SK-N-SH (cell line): ENCODE data around the gene ARGLU1. TPM values are rescaled to one million over a fixed set of nuclear protein-coding genes. Genes with fewer than 3 reads are reported as not detected.
A peak's percentile ranks its signal among the peaks of the same experiment; 100 is the strongest.

Experiments
- CTCF ChIA-PET: fragments of 300-600, 350-600 bp; formaldehyde crosslinking; extraction: SDS; loops from one replicate; lab custom pipeline; 2021; lab: Yijun Ruan, JAX
- POLR2A ChIA-PET: fragments of 350-600 bp; sonication (Branson Sonifier 250); formaldehyde crosslinking; extraction: SDS; loops from one replicate; lab custom pipeline; 2020; ENCODE audit warnings: antibody characterized with exemption, inconsistent platforms; lab: Yijun Ruan, JAX
- DNase-seq: peaks from one replicate; pipeline ENCODE4 v3.0.0; 2012
- H2AFZ ChIP-seq: fragments of 200-600 bp; sonication (generic); 2 replicates; pipeline ENCODE4 v1.8.1; 2016; ENCODE audit warnings: antibody characterized with exemption, mild to moderate bottlenecking, low read depth
- H3F3A ChIP-seq: fragments of 200-600 bp; sonication (generic); replicated peaks from 2 replicates; pipeline ENCODE3; 2016; ENCODE audit warnings: antibody characterized with exemption, mild to moderate bottlenecking; ENCODE audit not compliant: insufficient read depth
- H3K27ac ChIP-seq, 2 experiments: fragments of 200-500 bp in 1 of 2; fragments of 200-600 bp in 1 of 2; sonication (Bioruptor generic) in 1 of 2; sonication (generic), shearing (Covaris generic) in 1 of 2; 2 replicates each; pipeline versions ENCODE4 v1.5.1 to v1.6.1; 2014 to 2016; ENCODE audit warnings: low read depth in 2 of 2, inconsistent platforms in 1 of 2, low read length in 1 of 2, mild to moderate bottlenecking in 1 of 2, mixed read lengths in 1 of 2
- H3K27me3 ChIP-seq: fragments of 200-600 bp; sonication (generic), shearing (Covaris generic); 2 replicates; pipeline ENCODE4 v1.6.1; 2016; ENCODE audit warnings: mixed run types; ENCODE audit not compliant: insufficient read depth
- H3K36me3 ChIP-seq, 2 experiments: fragments of 200-500 bp in 1 of 2; fragments of 200-600 bp in 1 of 2; sonication (Bioruptor generic) in 1 of 2; sonication (generic) in 1 of 2; replicated peaks in 1 of 2; 2 replicates each; pipeline versions ENCODE3 to v1.5.1; 2014 to 2016; ENCODE audit warnings: low read length in 1 of 2, mild to moderate bottlenecking in 1 of 2; ENCODE audit not compliant: insufficient read depth in 2 of 2, control insufficient read depth in 1 of 2
- H3K4me1 ChIP-seq, 2 experiments: fragments of 200-500 bp in 1 of 2; fragments of 200-600 bp in 1 of 2; sonication (Bioruptor generic) in 1 of 2; sonication (generic), shearing (Covaris generic) in 1 of 2; 2 replicates each; pipeline versions ENCODE4 v1.5.1 to v1.6.1; 2014 to 2016; ENCODE audit warnings: low read depth in 1 of 2, low read length in 1 of 2, mixed run types in 1 of 2; ENCODE audit not compliant: insufficient read depth in 2 of 2, control insufficient read depth in 1 of 2
- H3K4me2 ChIP-seq: fragments of 200-600 bp; sonication (generic), shearing (Covaris generic); 2 replicates; pipeline ENCODE4 v1.6.1; 2017; ENCODE audit warnings: mixed run types
- H3K4me3 ChIP-seq, 2 experiments: fragments of 200-500 bp in 1 of 2; fragments of 200-600 bp in 1 of 2; sonication (Bioruptor generic) in 1 of 2; sonication (generic), shearing (Covaris generic) in 1 of 2; 2 replicates each; pipeline versions ENCODE4 v1.5.1 to v1.8.1; 2014 to 2016; ENCODE audit warnings: low read depth in 2 of 2, inconsistent platforms in 1 of 2, low read length in 1 of 2, mild to moderate bottlenecking in 1 of 2, mixed read lengths in 1 of 2, moderate library complexity in 1 of 2
- H3K79me2 ChIP-seq: fragments of 200-600 bp; sonication (generic); 2 replicates; pipeline ENCODE4 v1.8.1; 2017; ENCODE audit warnings: mild to moderate bottlenecking; ENCODE audit not compliant: insufficient read depth
- H3K9ac ChIP-seq: fragments of 200-600 bp; sonication (generic); 2 replicates; pipeline ENCODE4 v1.6.1; 2017; ENCODE audit warnings: mixed run types
- H3K9me2 ChIP-seq: fragments of 200-600 bp; sonication (generic); 2 replicates; pipeline ENCODE4 v1.6.1; 2017; ENCODE audit warnings: mixed run types
- H3K9me3 ChIP-seq: fragments of 200-600 bp; sonication (generic); 2 replicates; pipeline ENCODE4 v1.6.1; 2017; ENCODE audit warnings: mixed run types, mild to moderate bottlenecking, moderate library complexity
- H4K20me1 ChIP-seq: fragments of 200-600 bp; sonication (generic); 2 replicates; pipeline ENCODE4 v1.6.1; 2017; ENCODE audit warnings: mild to moderate bottlenecking, mixed run types; ENCODE audit not compliant: insufficient read depth
- CTCF ChIP-seq: fragments of 200-600 bp; sonication (generic); IDR thresholded peaks from 2 replicates; pipeline ENCODE4 v1.6.1; 2017; ENCODE audit warnings: antibody characterized with exemption, mild to moderate bottlenecking, moderate library complexity
- EZH2phosphoT487 ChIP-seq: fragments of 200-600 bp; sonication (generic); IDR thresholded peaks from 2 replicates; pipeline ENCODE4 v1.6.1; 2017; ENCODE audit warnings: low read depth, mixed run types, mild to moderate bottlenecking, antibody characterized with exemption, moderate library complexity, borderline replicate concordance
- FOSL2 ChIP-seq: IDR thresholded peaks from 2 replicates; pipeline ENCODE4 v1.4.0; 2012; ENCODE audit warnings: low read depth, mild to moderate bottlenecking, moderate library complexity, borderline replicate concordance
- FOXJ3 ChIP-seq: sonication (generic); formaldehyde crosslinking; IDR thresholded peaks from 2 replicates; pipeline ENCODE4 v1.5.1; 2020; ENCODE audit warnings: mild to moderate bottlenecking, missing genetic modification reagents
- GABPA ChIP-seq: IDR thresholded peaks from 2 replicates; pipeline ENCODE4 v1.4.0; 2012; ENCODE audit warnings: low read depth, mild to moderate bottlenecking
- GATA2 ChIP-seq: sonication (generic); formaldehyde crosslinking; IDR thresholded peaks from 2 replicates; pipeline ENCODE4 v1.5.0; 2020; ENCODE audit warnings: mild to moderate bottlenecking, missing genetic modification reagents
- MAX ChIP-seq: IDR thresholded peaks from 2 replicates; pipeline ENCODE4 v1.4.0; 2012; ENCODE audit warnings: low read depth
- MEF2A ChIP-seq: IDR thresholded peaks from 2 replicates; pipeline ENCODE4 v1.4.0; 2012; ENCODE audit warnings: low read depth, borderline replicate concordance
- NFIC ChIP-seq: IDR thresholded peaks from 2 replicates; pipeline ENCODE4 v1.4.0; 2012; ENCODE audit warnings: borderline replicate concordance
- NRF1 ChIP-seq: IDR thresholded peaks from 2 replicates; pipeline ENCODE4 v1.6.1; 2012; ENCODE audit warnings: low read depth, mild to moderate bottlenecking, low read length
- PBX3 ChIP-seq: IDR thresholded peaks from 2 replicates; pipeline ENCODE4; 2012
- RAD21 ChIP-seq: IDR thresholded peaks from 2 replicates; pipeline ENCODE4 v1.6.1; 2012; ENCODE audit warnings: mild to moderate bottlenecking, low read length
- RCOR1 ChIP-seq: fragments of 150-350 bp; IDR thresholded peaks from 2 replicates; pipeline ENCODE4 v1.6.1; 2017; ENCODE audit warnings: antibody characterized with exemption, low read length
- RFX5 ChIP-seq: IDR thresholded peaks from 2 replicates; pipeline ENCODE4 v1.6.1; 2012; ENCODE audit warnings: mild to moderate bottlenecking, improper control_type of control experiment, low read length
- RXRA ChIP-seq: IDR thresholded peaks from 2 replicates; pipeline ENCODE4 v1.4.0; 2012; ENCODE audit warnings: low read depth, mild to moderate bottlenecking, borderline replicate concordance
- SIN3A ChIP-seq: IDR thresholded peaks from 2 replicates; pipeline ENCODE4 v1.6.1; 2012; ENCODE audit warnings: low read depth, mild to moderate bottlenecking, low read length, moderate library complexity, borderline replicate concordance
- TEAD4 ChIP-seq: IDR thresholded peaks from 2 replicates; pipeline ENCODE4 v1.4.0; 2012; ENCODE audit warnings: mild to moderate bottlenecking, borderline replicate concordance; ENCODE audit not compliant: insufficient read depth
- USF1 ChIP-seq: IDR thresholded peaks from 2 replicates; pipeline ENCODE4 v1.4.0; 2012; ENCODE audit warnings: low read depth, borderline replicate concordance
- USF2 ChIP-seq: fragments of 150-350 bp; IDR thresholded peaks from 2 replicates; pipeline ENCODE4 v1.6.1; 2017; ENCODE audit warnings: antibody characterized with exemption, low read length, low read depth, borderline replicate concordance
- YY1 ChIP-seq: IDR thresholded peaks from 2 replicates; pipeline ENCODE4 v1.4.0; 2012; ENCODE audit warnings: low read depth, mild to moderate bottlenecking
- WGBS: methylation state at CpG from one replicate; pipeline ENCODE4 v1.1.6; 2017; ENCODE audit warnings: low lambda C conversion rate; 5-methylcytosine and 5-hydroxymethylcytosine counted together
- polyA plus RNA-seq, 3 experiments: library from polyadenylated mRNA; depleted of rRNA; stranded (reverse); fragments of >200 nt; gene quantifications; 2 replicates each; pipeline ENCODE4 v1.2.3, GENCODE V29; 2012

The ARGLU1 gene
- polyA plus RNA-seq, 1 of the 3 experiments (the other 2 are of a cell fraction) = 101 TPM

- Histone ChIP-seq H3K4me3 (no peak overlapping the region), H3K79me2 (peaks cover 98% of the 10 kb centered on the region), H3K4me2 (no peak overlapping the region), H3K4me1 (peaks cover 0 to 3% of the 10 kb centered on the region in 2 experiments; a peak in 1 of 4 replicates), H3K36me3 (peaks cover 64 to 78% of the 10 kb centered on the region in 2 experiments), H2AFZ (no peak overlapping the region), H3K9me3 (no peaks in the 10 kb centered on the region), H3F3A (peaks cover 15% of the 10 kb centered on the region), H3K9ac (no peak overlapping the region), H4K20me1 (peaks cover 45% of the 10 kb centered on the region), H3K27me3 (no peaks in the 10 kb centered on the region), H3K9me2 (no peaks in the 10 kb centered on the region), H3K27ac (no peak overlapping the region; a peak in 1 of 4 replicates)
- POLR2A ChIA-PET = no interaction called here
- CTCF ChIA-PET = interaction anchor here (4.0 kb wide), 1 partner anchor 20 kb away, joined by 17 read pairs; the partner anchor contains the start of gene EFNB2
- no peak for DNase-seq
- 91% methylated on average over 4 of the region's 4 CpGs for WGBS
- TF ChIP-seq FOSL2 (peak; percentile 60; the same call in 1 of the 2 replicates), GATA2 (no peak)
These were observed 12.2 kb downstream of the ARGLU1 start for GRCh38 chr13:106555631-106556328.

- H3K27me3 ChIP-seq = no peaks in the 10 kb centered on the region
- H3K9ac ChIP-seq = no peak overlapping the region
- H3K9me2 ChIP-seq = no peaks in the 10 kb centered on the region
- H2AFZ ChIP-seq = no peak overlapping the region
- TF ChIP-seq FOSL2 (no peak), RXRA (no peak), SIN3A (no peak), NRF1 (no peak), EZH2phosphoT487 (no peak), USF2 (no peak), FOXJ3 (CRISPR knock-in tag) (no peak), NFIC (no peak), MAX (no peak), GABPA (no peak), USF1 (no peak), RCOR1 (no peak), CTCF (no peak), MEF2A (no peak), RAD21 (no peak), PBX3 (no peak), TEAD4 (no peak), RFX5 (no peak), YY1 (no peak)
- no peak for DNase-seq
- no peak overlapping the region; a peak in 1 of 4 replicates for H3K27ac ChIP-seq
- peaks cover 56 to 79% of the 10 kb centered on the region in 2 experiments for H3K36me3 ChIP-seq
- H4K20me1 ChIP-seq = peaks cover 39% of the 10 kb centered on the region
- H3K4me1 ChIP-seq = no peaks in the 10 kb centered on the region
- no peaks in the 10 kb centered on the region for H3K9me3 ChIP-seq
- CTCF ChIA-PET = no interaction called here
- 89% methylated on average over 3 of the region's 3 CpGs for WGBS
- no peak overlapping the region for H3K4me3 ChIP-seq
- H3F3A ChIP-seq = peaks cover 10% of the 10 kb centered on the region
- H3K4me2 ChIP-seq = no peak overlapping the region
- POLR2A ChIA-PET = no interaction called here
- H3K79me2 ChIP-seq = peaks cover 100% of the 10 kb centered on the region
These were observed 16.2 kb downstream of the ARGLU1 start for GRCh38 chr13:106551751-106552150.
